ENCODE results near the gene TAF5L.

DNA sequence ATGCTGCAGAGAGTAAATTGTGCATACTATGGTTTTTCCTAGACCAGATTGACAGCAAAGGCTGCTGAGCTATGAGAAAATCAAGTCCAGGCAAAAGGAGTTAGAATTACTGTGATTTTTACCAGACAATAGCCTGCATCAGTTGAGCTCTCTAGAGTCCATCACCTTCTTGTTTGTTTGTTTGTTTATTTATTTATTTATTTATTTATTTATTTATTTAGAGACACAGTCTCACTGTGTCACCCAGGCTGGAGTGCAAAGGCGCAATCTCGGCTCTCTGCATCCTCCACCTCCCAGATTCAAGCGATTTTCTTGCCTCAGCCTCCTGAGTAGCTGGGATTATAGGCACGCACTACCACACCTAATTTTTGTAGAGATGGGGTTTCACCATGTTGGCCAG, 43.2 kb downstream of the TAF5L start:
- TF ChIP-seq, protein P1, sequence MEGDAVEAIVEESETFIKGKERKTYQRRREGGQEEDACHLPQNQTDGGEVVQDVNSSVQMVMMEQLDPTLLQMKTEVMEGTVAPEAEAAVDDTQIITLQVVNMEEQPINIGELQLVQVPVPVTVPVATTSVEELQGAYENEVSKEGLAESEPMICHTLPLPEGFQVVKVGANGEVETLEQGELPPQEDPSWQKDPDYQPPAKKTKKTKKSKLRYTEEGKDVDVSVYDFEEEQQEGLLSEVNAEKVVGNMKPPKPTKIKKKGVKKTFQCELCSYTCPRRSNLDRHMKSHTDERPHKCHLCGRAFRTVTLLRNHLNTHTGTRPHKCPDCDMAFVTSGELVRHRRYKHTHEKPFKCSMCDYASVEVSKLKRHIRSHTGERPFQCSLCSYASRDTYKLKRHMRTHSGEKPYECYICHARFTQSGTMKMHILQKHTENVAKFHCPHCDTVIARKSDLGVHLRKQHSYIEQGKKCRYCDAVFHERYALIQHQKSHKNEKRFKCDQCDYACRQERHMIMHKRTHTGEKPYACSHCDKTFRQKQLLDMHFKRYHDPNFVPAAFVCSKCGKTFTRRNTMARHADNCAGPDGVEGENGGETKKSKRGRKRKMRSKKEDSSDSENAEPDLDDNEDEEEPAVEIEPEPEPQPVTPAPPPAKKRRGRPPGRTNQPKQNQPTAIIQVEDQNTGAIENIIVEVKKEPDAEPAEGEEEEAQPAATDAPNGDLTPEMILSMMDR (IDR thresholded peaks at IDR 0.05; ENCODE audit: low read length): no peak
- no peak for TF ChIP-seq EZH2 (IDR thresholded peaks at IDR 0.05; ENCODE audit: borderline replicate concordance, low read length)
